C4-2B (cell line): ENCODE results near the gene IRF7.

Experiments
- ZFX ChIP-seq: fragments of 450-650 bp; IDR thresholded peaks from 2 replicates; pipeline ENCODE4 v1.6.1; 2017
- TF ChIP-seq, protein P1 (sequence below): fragments of 450-650 bp; conservative IDR thresholded peaks from 2 replicates; pipeline ENCODE4 v1.5.1; 2017; ENCODE audit warnings: mild to moderate bottlenecking

- TF ChIP-seq, protein P1, sequence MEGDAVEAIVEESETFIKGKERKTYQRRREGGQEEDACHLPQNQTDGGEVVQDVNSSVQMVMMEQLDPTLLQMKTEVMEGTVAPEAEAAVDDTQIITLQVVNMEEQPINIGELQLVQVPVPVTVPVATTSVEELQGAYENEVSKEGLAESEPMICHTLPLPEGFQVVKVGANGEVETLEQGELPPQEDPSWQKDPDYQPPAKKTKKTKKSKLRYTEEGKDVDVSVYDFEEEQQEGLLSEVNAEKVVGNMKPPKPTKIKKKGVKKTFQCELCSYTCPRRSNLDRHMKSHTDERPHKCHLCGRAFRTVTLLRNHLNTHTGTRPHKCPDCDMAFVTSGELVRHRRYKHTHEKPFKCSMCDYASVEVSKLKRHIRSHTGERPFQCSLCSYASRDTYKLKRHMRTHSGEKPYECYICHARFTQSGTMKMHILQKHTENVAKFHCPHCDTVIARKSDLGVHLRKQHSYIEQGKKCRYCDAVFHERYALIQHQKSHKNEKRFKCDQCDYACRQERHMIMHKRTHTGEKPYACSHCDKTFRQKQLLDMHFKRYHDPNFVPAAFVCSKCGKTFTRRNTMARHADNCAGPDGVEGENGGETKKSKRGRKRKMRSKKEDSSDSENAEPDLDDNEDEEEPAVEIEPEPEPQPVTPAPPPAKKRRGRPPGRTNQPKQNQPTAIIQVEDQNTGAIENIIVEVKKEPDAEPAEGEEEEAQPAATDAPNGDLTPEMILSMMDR = no peak
- TF ChIP-seq ZFX = no peak
These were observed 28.3 kb upstream of the IRF7 start for GRCh38 chr11:643849-644738.
